Fibroblast of lung (primary cell): ENCODE measurements around the gene BABAM2.

Experiments used
- CTCF ChIP-seq, 2 donors: IDR thresholded peaks in 1 of 2; conservative IDR thresholded peaks in 1 of 2; 1 replicate in 1 of 2; 2 replicates in 1 of 2; pipeline ENCODE4 v1.5.1; 2011 to 2012; ENCODE audit warnings: low read length in 2 of 2, control low read depth in 1 of 2, inconsistent platforms in 1 of 2, low read depth in 1 of 2, mild to moderate bottlenecking in 1 of 2
- EZH2 ChIP-seq: IDR thresholded peaks from 2 replicates; pipeline ENCODE4 v1.5.1; 2012; ENCODE audit warnings: low read length, control low read depth, mild to moderate bottlenecking; ENCODE audit errors: missing control alignments

GRCh38 chr2:28188436-28188835 is 297.9 kb downstream of the BABAM2 start:
- TF ChIP-seq CTCF (conservative IDR thresholded peaks at IDR 0.05 in 1 of 2, IDR thresholded peaks at IDR 0.05 in 1 of 2; ENCODE audit: low read depth in 1 of 2, low read length in 2 of 2) (no peak), EZH2 (no peak)
